Measurements from ENCODE around the gene WDR86.

WDR86 gene

GRCh38 chr7:151408839-151409666, 785 bp downstream of the WDR86 start:
- TF ChIP-seq TARDBP (IDR thresholded peaks at IDR 0.05) (no peak), L3MBTL2 (conservative IDR thresholded peaks at IDR 0.05) (no peak), FOXK2 (IDR thresholded peaks at IDR 0.05) (no peak), FOXM1 (IDR thresholded peaks at IDR 0.05; ENCODE audit: borderline replicate concordance) (no peak), ARNT (IDR thresholded peaks at IDR 0.05) (no peak), NFRKB (IDR thresholded peaks at IDR 0.05) (no peak), LEF1 (IDR thresholded peaks at IDR 0.05; ENCODE audit: borderline replicate concordance) (no peak), BHLHE40 (IDR thresholded peaks at IDR 0.05; ENCODE audit: borderline replicate concordance) (no peak), PKNOX1 (IDR thresholded peaks at IDR 0.05) (no peak), HDGF (IDR thresholded peaks at IDR 0.05; ENCODE audit: borderline replicate concordance) (no peak), FOXA1 (IDR thresholded peaks at IDR 0.05) (no peak), SP1 (IDR thresholded peaks at IDR 0.05) (no peak), SUZ12 (IDR thresholded peaks at IDR 0.05) (no peak)
- CTCF ChIA-PET, result no interaction called here
- POLR2A ChIA-PET, result no interaction called here
- DNase-seq (ENCODE audit: extremely low spot score), result no peak

GRCh38 chr7:151408498-151408838, 1.4 kb downstream of the WDR86 start:
- POLR2A ChIA-PET, result no interaction called here
- CTCF ChIA-PET, result no interaction called here

GRCh38 chr7:151406886-151407583, 2.8 kb downstream of the WDR86 start:
- POLR2A ChIA-PET, result no interaction called here
- DNase-seq (ENCODE audit: extremely low spot score), result no peak
- no peak for TF ChIP-seq L3MBTL2 (conservative IDR thresholded peaks at IDR 0.05)
- CTCF ChIA-PET, result no interaction called here

More at GRCh38 chr7:151408498-151408838, 1.4 kb downstream of the WDR86 start:
- TF ChIP-seq TARDBP (IDR thresholded peaks at IDR 0.05) (no peak), FOXM1 (IDR thresholded peaks at IDR 0.05; ENCODE audit: borderline replicate concordance) (no peak), FOXK2 (IDR thresholded peaks at IDR 0.05) (no peak), CTBP1 (IDR thresholded peaks at IDR 0.05; ENCODE audit: borderline replicate concordance) (no peak), FOXA1 (IDR thresholded peaks at IDR 0.05) (no peak), SP1 (IDR thresholded peaks at IDR 0.05) (no peak), ELF4 (IDR thresholded peaks at IDR 0.05) (no peak), BHLHE40 (IDR thresholded peaks at IDR 0.05; ENCODE audit: borderline replicate concordance) (no peak), NFRKB (IDR thresholded peaks at IDR 0.05) (no peak), L3MBTL2 (conservative IDR thresholded peaks at IDR 0.05) (no peak), LEF1 (IDR thresholded peaks at IDR 0.05; ENCODE audit: borderline replicate concordance) (no peak), PKNOX1 (IDR thresholded peaks at IDR 0.05) (no peak), HDGF (IDR thresholded peaks at IDR 0.05; ENCODE audit: borderline replicate concordance) (no peak), SUZ12 (IDR thresholded peaks at IDR 0.05) (no peak), ARNT (IDR thresholded peaks at IDR 0.05) (no peak), ZNF384 (IDR thresholded peaks at IDR 0.05) (no peak)
- DNase-seq (ENCODE audit: extremely low spot score), result no peak

- DNase-seq (ENCODE audit: extremely low spot score), result no peak
- ChIA-PET POLR2A (no interaction called here), CTCF (no interaction called here)
- TF ChIP-seq NFRKB (IDR thresholded peaks at IDR 0.05) (no peak), LEF1 (IDR thresholded peaks at IDR 0.05; ENCODE audit: borderline replicate concordance) (no peak), TARDBP (IDR thresholded peaks at IDR 0.05) (no peak), FOXM1 (IDR thresholded peaks at IDR 0.05; ENCODE audit: borderline replicate concordance) (no peak), ELF4 (IDR thresholded peaks at IDR 0.05) (no peak), FOXK2 (IDR thresholded peaks at IDR 0.05) (no peak), HDGF (IDR thresholded peaks at IDR 0.05; ENCODE audit: borderline replicate concordance) (no peak), SUZ12 (IDR thresholded peaks at IDR 0.05) (no peak), BHLHE40 (IDR thresholded peaks at IDR 0.05; ENCODE audit: borderline replicate concordance) (no peak), FOXA1 (IDR thresholded peaks at IDR 0.05) (no peak)
These were observed 3.6 kb downstream of the WDR86 start for GRCh38 chr7:151406051-151406875.

- ChIA-PET CTCF (no interaction called here), POLR2A (no interaction called here)
- DNase-seq (ENCODE audit: extremely low spot score), result no peak
- no peak for TF ChIP-seq LEF1 (IDR thresholded peaks at IDR 0.05; ENCODE audit: borderline replicate concordance)
- TF ChIP-seq HDGF (IDR thresholded peaks at IDR 0.05; ENCODE audit: borderline replicate concordance), result no peak
These were observed 4.2 kb downstream of the WDR86 start for GRCh38 chr7:151405588-151405987.

- ChIA-PET CTCF (no interaction called here), POLR2A (no interaction called here)
- no peak for DNase-seq (ENCODE audit: extremely low spot score)
- TF ChIP-seq BHLHE40 (IDR thresholded peaks at IDR 0.05; ENCODE audit: borderline replicate concordance) (no peak), SP1 (IDR thresholded peaks at IDR 0.05) (no peak), PKNOX1 (IDR thresholded peaks at IDR 0.05) (no peak), ZNF384 (IDR thresholded peaks at IDR 0.05) (no peak), CTBP1 (IDR thresholded peaks at IDR 0.05; ENCODE audit: borderline replicate concordance) (no peak), ARNT (IDR thresholded peaks at IDR 0.05) (no peak), NFRKB (IDR thresholded peaks at IDR 0.05) (no peak), FOXK2 (IDR thresholded peaks at IDR 0.05) (no peak), TARDBP (IDR thresholded peaks at IDR 0.05) (no peak), HDGF (IDR thresholded peaks at IDR 0.05; ENCODE audit: borderline replicate concordance) (no peak), ELF4 (IDR thresholded peaks at IDR 0.05) (no peak), FOXM1 (IDR thresholded peaks at IDR 0.05; ENCODE audit: borderline replicate concordance) (no peak), L3MBTL2 (conservative IDR thresholded peaks at IDR 0.05) (no peak), FOXA1 (IDR thresholded peaks at IDR 0.05) (no peak), SUZ12 (IDR thresholded peaks at IDR 0.05) (no peak), LEF1 (IDR thresholded peaks at IDR 0.05; ENCODE audit: borderline replicate concordance) (no peak)
These were observed 4.8 kb downstream of the WDR86 start for GRCh38 chr7:151405056-151405455.

Measured in HEK293T (cell line).